Osteocyte (in vitro differentiated cells): Measurements from ENCODE around the gene MICOS13. TPM values are rescaled to one million over a fixed set of nuclear protein-coding genes. Genes with fewer than 3 reads are reported as not detected.
A peak's percentile ranks its signal among the peaks of the same experiment; 100 is the strongest.

Experiments used
- DNase-seq: peaks from one replicate; pipeline ENCODE4 v3.0.0; 2021; ENCODE audit warnings: mixed read lengths; ENCODE audit not compliant: unreplicated experiment; ENCODE audit errors: extremely low spot score
- H3K27ac Mint-ChIP-seq: one replicate; pipeline ENCODE4 v1.8.0; 2021; ENCODE audit warnings: mild to moderate bottlenecking, mixed read lengths; ENCODE audit not compliant: unreplicated experiment
- H3K27me3 Mint-ChIP-seq: one replicate; pipeline ENCODE4 v1.8.0; 2021; ENCODE audit warnings: mixed read lengths; ENCODE audit not compliant: unreplicated experiment
- H3K36me3 Mint-ChIP-seq: one replicate; pipeline ENCODE4 v1.8.0; 2021; ENCODE audit warnings: mixed read lengths; ENCODE audit not compliant: unreplicated experiment
- H3K4me1 Mint-ChIP-seq: one replicate; pipeline ENCODE4 v1.8.0; 2021; ENCODE audit warnings: mixed read lengths; ENCODE audit not compliant: unreplicated experiment
- H3K4me3 Mint-ChIP-seq: one replicate; pipeline ENCODE4 v1.8.0; 2021; ENCODE audit warnings: mild to moderate bottlenecking, moderate library complexity, mixed read lengths; ENCODE audit not compliant: unreplicated experiment
- H3K9me3 Mint-ChIP-seq: one replicate; pipeline ENCODE4 v1.8.0; 2021; ENCODE audit warnings: mixed read lengths; ENCODE audit not compliant: unreplicated experiment
- CTCF ChIP-seq: fragments of 200-600 bp; sonication (generic); IDR thresholded peaks from 2 replicates; pipeline ENCODE4 v1.5.0; 2021; ENCODE audit warnings: antibody characterized with exemption, mild to moderate bottlenecking, moderate library complexity
- total RNA-seq: library from RNA; stranded (reverse); gene quantifications from 2 replicates; pipeline ENCODE4 v1.2.1, GENCODE V29; 2021

MICOS13 gene
- total RNA-seq, 1 donor from 2014 or later: 60.7 TPM

DNA sequence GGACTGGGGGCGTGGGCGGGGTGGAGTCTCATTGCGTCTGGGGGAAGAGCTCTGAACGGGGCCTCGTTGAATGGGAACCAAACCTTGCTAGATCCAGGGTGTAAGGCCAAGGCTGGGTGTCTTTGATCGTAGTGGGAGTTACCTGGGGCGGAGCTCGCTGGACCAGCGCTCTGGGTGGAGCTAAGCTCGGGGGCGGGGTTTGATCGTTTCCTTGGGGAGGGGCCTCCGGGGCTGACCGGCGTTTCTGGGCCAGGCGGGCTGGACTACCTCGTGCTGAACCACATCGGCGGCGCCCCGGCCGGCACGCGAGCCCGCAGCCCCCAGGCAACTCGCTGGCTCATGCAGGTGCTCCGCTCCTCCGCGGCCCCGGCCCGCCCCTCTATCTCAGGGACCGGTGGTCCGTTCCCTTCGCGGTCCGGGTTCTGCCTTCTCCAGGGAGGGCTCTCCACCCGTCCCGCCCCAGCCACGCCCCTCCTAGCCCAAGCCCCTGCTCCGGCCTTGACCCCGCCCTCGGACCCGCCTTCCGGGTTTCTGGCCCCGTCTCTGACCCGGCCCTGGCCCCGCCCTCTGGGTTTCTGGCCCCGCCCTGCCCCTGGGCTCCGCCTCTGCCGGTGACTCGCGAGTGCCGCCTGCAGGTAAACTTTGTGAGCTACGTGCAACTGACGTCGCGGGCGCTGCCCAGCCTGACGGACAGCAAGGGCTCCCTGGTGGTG, 6.5 kb upstream of the MICOS13 start:
- H3K27me3 Mint-ChIP-seq: no peaks in the 10 kb centered on the region
- peak overlapping the region; percentile 79 for H3K4me3 Mint-ChIP-seq
- DNase-seq: peak; percentile 99
- H3K4me1 Mint-ChIP-seq: peaks cover 23% of the 10 kb centered on the region
- TF ChIP-seq CTCF: peak; percentile 87
- H3K27ac Mint-ChIP-seq: peak overlapping the region; percentile 59
- H3K9me3 Mint-ChIP-seq: no peaks in the 10 kb centered on the region
- peaks cover 2% of the 10 kb centered on the region for H3K36me3 Mint-ChIP-seq

DNA sequence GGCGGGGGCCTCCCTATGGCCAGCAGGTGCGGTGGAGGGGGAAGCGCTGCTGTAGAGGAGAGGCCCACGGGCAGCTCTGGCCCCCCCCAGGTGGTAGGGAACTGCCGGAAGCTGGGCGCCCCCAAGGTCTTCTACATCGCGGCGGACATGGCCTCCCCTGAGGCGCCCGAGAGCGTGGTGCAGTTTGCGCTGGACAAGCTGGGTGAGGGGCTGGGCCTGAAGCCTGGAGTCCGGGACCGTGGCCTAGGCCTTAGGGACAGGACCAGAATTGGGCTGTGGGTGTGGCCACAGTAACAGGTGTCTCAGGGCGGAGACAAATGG, 6.0 kb upstream of the MICOS13 start:
- peaks cover 2% of the 10 kb centered on the region for H3K36me3 Mint-ChIP-seq
- H3K4me1 Mint-ChIP-seq: peaks cover 23% of the 10 kb centered on the region
- no peaks in the 10 kb centered on the region for H3K27me3 Mint-ChIP-seq
- DNase-seq: no peak
- no peak for TF ChIP-seq CTCF
- no peaks in the 10 kb centered on the region for H3K9me3 Mint-ChIP-seq
- peak overlapping the region; percentile 79 for H3K4me3 Mint-ChIP-seq
- peak overlapping the region; percentile 59 for H3K27ac Mint-ChIP-seq

- H3K4me1 Mint-ChIP-seq: peaks cover 14% of the 10 kb centered on the region
- no peaks in the 10 kb centered on the region for H3K9me3 Mint-ChIP-seq
- TF ChIP-seq CTCF: no peak
- no peak for DNase-seq
- H3K27me3 Mint-ChIP-seq: no peaks in the 10 kb centered on the region
- no peak overlapping the region for H3K27ac Mint-ChIP-seq
- no peaks in the 10 kb centered on the region for H3K36me3 Mint-ChIP-seq
- no peak overlapping the region for H3K4me3 Mint-ChIP-seq
Observed at GRCh38 chr19:5684694-5685430, 4.5 kb upstream of the MICOS13 start.

GRCh38 chr19:5683177-5683886, 3.0 kb upstream of the MICOS13 start:
- no peak for TF ChIP-seq CTCF
- Mint-ChIP-seq H3K36me3 (peaks cover 2% of the 10 kb centered on the region), H3K27ac (no peak overlapping the region), H3K27me3 (no peaks in the 10 kb centered on the region), H3K4me1 (peaks cover 22% of the 10 kb centered on the region), H3K4me3 (no peak overlapping the region), H3K9me3 (no peaks in the 10 kb centered on the region)
- DNase-seq: no peak

DNA sequence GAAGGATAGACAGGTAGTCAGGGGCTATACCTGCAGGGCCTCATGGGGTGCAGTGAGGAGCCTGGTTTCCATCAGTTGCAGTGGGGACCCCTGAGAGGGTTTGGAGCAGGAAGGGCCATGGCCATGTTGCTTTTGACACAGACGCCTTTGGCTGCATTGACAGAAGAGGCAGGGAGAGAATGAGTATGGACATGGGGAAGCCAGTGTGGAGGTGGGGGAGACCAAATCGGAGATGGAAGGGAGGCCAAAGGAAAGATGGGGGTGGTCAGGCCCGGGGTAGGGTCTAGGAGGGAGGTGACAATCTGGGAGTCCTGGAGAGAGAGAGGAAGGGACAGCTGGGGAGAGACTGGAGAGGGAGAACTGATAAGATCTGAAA, 1.8 kb upstream of the MICOS13 start:
- Mint-ChIP-seq H3K36me3 (peaks cover 2% of the 10 kb centered on the region), H3K27me3 (no peaks in the 10 kb centered on the region), H3K4me1 (peaks cover 22% of the 10 kb centered on the region), H3K9me3 (no peaks in the 10 kb centered on the region), H3K4me3 (peak overlapping the region; percentile 91), H3K27ac (no peak overlapping the region)
- no peak for TF ChIP-seq CTCF
- DNase-seq: no peak
